NCI-H2029 treated with DMSO at 0.1 percent for 48 hours (cell line): ENCODE measurements around the gene TTLL8.
A peak's percentile ranks its signal among the peaks of the same experiment; 100 is the strongest.

Source experiments
- DNase-seq: peaks from one replicate; lab custom pipeline; 2025; lab: John Stamatoyannopoulos, UW

TTLL8 gene

DNA sequence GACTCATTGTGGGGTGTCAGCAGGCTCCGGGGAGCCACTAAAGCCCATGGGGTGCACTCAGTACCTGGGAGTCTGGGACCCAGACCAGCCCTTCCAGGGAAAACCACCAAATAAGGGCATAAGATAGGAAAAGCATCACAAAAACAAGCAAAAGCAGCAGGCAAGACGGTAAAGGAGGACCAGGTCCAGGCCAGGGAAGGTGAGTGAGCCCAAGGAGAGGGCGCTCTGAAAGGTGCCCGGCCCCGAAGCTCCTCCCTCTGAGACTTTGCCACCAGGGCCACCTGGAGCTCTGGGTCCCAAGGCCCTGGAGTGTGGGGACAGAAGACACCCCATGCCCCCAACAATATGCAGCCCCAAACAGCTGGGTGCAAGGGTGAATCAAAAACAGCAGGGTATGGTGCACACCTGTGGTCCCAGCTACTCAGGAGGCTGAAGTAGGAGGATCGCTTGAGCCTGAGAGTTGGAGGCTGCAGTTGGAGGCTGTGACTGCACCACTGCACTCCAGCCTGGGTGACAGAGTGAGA is 40.3 kb downstream of the TTLL8 start:
- no peak for DNase-seq

DNA sequence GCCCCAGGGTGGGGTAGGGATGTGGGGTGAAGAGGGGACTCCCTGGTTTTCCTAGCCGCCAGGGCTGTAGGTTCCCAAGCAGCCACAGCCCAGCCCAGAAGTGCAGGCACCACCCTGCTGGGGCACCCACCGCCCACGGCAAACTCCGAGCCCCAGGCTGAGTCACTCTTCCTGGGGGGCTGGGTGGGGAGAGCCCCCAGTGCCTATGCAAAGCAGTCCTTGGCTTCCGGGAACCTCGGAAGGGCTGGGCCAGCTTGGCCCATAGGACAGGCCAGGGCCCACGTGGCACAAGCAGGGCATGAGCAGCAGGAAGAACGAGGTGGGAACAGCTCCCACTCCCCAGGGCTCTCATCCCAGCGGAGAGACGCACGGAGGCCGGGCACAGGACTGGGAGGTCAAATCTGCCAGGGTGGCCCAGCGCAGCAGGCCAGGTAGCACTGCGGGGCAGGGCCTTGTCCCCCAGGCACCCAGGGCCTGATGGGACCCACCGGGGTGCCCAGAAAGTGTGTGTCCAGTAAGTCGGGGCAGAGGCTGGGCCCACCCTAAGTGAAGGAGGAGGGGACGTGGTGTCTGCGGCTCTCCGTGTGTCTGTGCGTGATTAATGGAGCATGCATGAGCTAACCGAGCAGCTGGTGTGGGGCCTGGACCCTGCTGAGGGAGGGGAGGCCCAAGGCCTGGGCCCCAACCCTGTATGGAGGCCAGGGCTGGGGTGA is 41.0 kb downstream of the TTLL8 start:
- no peak for DNase-seq

DNA sequence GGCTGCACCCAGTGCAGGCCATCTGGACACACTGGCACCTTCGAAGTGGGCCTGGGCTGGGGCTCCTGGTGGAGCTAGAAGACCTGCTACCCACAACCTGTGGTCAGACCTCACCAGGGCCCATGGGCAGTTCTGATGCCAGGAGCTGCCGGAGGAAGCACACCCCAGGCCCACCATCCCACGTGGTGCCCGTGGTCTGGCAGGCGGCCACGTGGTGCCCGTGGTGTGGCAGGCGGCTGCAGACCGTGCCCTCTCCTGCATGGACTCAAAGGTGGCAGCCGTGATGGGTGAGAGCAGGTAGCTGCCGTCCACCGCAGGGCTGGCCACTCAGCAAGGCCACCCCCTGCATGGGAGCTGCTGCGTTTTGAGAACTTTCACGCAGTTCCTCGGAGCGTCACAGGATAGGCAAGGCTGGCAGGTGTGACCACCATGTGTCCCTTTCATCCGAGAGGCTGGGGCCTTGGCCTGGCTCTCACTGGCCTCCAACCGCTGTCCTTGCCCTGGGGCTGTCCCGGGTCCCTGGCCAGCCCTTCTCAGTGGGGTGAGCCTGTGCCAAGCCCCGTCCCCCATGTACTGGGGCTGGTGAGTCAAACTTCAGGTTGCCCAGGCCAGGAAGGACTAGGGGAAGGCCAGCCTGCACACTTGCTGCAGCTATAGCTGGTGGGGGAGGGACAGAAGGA is 41.6 kb downstream of the TTLL8 start:
- no peak for DNase-seq

DNA sequence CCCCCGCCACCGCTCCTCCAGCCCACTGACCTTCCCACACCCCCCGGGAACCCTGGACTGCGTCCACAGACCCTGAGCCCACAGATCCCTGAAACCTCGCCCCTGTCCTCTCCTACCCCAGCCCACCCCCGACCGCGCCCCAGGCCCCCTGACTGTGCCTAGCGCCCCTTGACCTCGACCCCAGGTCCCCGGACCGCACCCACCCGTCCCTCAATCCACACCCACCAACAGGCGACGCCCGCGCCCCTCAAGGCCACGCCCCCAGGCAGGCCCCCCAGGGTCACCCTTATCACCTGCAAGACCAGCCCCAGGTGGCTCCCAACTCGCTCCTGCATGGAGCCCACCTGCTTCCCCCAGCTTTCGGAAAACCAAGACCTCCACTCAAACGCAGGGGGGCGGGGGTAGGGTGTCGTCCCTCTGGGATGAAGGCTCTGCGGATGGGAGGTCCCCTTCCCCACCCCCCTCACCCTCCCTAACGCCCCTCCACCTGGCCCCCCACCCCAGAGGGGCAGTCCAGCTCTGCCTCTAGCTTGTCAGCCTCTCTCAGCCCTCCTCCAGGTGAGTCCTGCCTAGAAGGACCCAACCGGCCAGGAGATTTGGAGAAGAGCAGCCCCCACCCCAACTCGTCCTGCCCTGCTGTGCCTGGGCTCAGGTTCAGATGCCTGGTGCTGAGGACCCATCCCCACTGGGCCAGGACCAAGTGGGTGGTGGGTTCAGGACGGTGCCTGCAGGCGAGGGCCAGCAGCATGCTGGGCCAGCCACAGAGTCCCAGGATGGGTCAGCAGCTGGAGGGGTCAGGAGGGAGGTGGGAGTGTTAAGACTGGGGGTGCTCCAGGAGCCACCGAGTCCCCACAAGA is 42.4 kb downstream of the TTLL8 start:
- DNase-seq, result no peak

DNA sequence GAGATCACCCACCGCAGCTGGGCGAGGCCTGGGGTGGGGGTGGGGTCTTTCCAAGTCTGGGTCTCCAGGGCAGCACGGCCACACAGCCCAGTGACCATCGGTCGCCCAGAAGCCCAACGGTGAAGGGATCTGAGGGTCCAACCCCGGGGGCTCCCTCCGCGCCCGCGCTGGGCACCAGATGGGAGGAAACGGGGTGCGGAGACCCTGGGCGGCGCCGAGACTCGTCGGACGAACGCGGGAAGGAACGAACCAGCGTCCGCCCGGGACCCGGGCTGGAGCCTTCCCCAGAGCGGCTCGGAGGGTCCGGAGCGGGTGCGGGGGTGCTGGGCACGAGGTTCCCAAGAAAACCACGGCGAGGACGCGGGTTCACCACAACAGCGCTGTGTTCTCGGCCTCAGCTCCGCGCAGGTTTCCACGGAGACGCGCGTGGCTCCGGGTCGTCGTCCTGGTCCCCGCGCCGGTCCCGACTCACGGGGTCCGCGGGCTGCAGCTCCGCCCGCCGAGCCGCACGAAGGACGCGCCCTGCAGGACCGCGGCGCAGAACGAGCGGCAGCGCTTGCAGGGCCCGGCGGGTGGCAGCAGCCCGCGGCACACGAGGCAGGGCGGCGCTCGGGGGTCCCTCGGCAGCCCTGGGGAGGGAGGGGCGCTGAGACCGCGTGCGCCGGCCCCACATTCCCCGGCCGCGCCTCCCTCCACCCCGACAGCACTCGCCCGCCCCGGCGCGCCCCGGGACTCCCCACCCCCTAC is 43.3 kb downstream of the TTLL8 start:
- no peak for DNase-seq

DNA sequence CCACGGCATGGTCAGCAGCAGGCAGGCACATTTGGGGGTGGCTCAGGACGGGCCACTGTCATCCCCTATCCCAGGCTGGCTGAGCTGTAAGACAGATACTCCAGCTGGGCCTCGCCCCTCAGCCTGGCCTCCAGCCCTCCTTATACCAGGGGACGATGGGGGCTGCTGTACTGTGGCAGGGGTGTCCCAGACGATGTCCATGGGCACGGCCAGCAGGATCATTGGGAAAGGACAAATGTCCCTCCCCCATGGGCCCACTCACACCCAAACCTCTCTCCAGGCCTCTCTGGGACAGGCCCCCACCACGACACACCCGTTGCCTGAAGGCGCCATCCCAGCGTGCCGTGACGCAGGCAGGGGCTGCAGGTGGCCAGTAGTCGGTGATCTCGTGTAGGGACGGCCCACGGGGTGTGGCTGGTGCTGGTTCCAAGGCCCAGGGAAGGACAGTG is 44.0 kb downstream of the TTLL8 start:
- DNase-seq, result no peak

DNA sequence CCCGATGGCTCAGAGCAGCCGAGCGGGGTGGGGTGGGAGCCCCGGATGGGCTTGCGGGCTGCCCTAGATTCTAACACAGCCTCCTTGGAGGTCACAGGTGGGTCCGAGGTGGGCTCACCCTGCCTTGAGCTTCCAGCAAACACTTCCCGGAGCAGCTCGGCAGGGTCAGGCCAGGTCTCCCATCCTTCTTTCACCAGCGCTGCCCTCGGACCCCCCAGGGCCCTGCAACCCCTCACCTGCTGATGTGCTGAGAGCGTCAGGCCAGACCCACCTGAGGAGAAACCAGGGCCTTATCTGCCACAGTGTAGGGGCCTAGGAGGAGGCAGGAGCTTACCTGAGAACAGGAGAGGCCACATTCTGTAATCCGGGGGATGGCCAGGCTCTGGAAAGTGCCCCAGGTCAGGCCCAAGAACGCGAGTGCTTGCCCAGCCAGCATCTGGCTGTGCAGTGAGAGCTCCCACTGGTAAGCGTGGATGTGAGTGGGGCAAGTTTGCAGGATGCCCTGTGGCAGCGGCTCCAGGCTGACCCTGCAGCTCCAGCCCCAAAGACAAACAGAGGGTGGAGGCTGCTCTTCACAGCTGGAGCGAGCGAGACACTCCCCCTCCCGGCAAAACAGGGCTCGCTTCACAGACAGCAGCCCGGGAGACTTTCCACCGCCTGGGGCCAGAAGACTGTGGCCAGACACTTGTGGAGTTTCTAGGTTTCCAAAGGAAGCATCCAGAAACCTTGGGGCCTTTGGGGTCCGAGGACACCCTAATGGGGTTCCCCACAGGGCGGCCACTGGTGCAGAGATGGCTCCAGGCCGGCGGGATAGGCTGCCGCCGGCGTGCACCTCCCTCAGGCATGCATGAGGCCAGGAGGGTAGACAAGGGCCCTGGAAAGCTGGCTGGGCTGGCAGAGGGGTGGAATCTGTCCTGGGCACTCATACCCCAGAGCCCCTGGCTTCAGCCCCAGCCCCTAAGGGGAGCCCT is 45.6 kb downstream of the TTLL8 start, which contains the start of gene IL17REL:
Gene IL17REL (minus strand): TSS at position 555 of the 971 bp plus-strand sequence. CDS start 119 bp downstream, at position 436.
- DNase-seq, result no peak

DNA sequence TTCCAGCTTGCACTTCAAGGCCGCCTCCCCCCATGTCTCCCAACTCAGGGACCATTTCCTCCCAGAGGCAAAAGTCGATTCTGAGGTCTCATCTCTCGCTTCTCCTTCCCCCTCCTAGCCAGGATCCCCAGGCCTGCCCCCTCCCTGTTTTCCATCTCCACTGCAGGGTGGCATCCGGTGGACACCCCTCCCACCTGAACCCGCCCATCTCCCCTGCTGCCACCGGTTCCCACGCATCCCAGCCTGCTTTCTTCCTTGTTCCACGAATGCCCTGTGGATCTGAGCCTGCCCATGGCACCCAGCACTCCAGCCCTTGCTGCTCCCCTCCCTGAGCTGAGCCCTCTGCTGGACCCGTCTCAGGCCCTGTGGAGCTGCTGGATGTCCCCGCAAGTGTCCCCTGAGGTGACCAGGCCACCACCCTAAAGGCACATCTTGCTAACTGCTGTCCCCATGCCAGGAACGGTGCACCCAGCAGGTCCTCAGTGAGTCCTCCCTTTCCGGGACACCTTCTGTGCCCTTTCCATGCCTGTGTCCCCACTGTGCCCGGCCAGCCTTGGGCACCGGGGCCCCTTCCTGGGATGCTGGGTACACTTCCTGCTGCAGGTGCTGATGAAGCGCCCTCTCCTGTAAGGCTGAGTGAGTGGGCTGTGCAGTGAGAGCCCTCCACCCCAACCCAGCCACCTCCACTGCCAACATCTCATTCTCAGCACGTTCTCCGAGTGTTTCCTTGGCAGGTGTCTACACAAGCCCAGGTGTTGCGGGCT is 46.5 kb downstream of the TTLL8 start:
- DNase-seq, result peak; percentile 41

DNA sequence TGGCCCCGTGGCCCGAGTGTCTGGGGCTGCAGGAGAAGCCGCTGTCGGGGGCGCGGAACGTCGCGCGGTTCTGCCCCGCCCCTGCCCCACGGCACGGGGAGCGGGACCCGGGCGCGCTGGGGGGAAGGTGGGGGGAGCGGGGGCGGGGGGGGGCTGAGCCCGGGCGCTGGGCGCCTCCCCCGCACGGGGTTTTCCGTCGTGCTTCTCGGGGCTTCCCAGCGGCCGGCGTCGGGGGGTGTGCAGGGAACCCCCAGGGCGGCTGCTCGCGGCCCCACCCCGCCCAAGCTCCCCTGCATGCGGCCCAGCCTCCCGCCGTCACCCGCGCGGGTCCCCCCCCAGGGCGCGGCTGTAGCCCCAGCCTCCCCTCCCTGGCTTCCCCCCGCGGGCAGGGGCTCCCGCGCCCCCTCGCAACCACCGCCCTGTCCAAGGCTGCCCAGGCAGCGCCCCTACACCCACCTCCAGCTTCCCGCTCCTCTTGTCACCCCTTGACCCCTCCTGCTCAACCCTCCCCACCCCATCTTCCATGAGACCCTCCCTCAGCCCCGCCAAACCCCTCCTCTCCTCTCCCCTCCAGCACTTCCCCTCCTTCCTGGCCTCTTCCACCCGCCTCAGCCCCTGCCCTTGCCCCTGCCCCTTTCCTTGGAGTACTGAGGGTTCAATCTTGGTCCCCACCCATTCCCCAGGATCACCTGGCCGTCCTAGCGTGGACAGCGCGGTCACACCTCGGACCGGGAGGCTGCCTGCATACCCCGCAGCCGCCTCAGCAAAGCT is 47.2 kb downstream of the TTLL8 start:
- DNase-seq, result no peak

DNA sequence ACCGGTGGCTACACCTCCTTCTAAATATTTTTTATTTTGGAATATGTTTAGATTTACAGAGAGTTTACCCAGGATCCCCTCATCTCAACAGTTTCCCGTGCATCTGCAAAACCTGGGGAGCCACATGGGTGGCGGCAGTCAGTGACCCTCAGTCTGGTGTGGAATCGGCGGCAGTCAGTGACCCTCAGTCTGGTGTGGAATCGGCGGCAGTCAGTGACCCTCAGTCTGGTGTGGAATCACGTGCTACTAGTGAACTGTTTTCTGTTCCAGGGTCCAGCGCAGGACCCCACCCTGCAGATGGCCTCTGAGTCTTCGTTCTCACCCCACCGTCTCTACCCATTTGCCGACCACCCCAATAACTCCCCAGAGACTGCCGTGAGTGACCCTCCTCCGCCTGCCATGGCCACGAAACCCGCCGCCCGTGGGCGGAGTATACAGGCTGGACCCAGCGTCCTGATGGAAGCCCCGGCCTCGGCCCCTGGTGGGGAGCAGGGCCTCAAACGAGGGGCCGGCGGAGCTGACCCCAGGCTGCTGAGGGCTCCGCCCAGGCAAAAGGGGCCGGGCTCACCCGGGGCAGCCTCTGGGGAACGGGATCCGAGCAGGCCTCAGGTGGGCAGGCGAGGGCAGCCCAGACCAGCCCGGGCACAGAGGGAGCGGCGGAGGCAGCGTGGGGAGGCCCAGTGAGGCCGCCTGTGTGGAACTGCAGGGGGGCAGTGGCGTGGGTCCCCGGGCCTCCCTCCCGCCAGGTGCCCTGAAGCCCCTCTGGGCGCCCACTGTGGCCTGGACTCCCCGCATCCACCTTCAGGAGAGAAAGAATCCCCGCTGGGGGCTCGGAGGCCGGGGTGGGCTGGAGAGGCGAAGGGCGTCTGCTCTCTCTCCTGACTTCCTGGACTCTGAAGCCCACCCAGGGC is 48.1 kb downstream of the TTLL8 start:
- DNase-seq, result no peak

DNA sequence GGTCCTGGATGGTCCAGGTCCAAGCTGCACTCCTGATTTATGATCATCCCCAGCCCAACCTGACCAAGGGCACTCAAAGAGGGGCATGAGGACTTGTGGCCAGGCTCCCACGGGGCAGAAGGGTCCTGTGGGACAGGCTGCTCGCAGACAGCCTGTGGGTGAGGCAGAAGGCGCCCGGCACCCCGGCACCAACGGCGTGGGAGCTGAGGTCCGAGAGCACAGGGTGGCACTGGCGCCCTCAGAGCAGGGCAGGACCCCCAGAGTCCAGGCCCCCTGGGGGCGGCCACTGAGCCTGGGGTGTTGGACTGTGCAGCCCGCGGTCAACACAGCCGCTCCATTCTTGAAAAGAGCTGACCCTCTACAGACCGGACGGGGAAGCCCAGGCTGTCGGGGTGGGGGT is 48.8 kb downstream of the TTLL8 start:
- no peak for DNase-seq

DNA sequence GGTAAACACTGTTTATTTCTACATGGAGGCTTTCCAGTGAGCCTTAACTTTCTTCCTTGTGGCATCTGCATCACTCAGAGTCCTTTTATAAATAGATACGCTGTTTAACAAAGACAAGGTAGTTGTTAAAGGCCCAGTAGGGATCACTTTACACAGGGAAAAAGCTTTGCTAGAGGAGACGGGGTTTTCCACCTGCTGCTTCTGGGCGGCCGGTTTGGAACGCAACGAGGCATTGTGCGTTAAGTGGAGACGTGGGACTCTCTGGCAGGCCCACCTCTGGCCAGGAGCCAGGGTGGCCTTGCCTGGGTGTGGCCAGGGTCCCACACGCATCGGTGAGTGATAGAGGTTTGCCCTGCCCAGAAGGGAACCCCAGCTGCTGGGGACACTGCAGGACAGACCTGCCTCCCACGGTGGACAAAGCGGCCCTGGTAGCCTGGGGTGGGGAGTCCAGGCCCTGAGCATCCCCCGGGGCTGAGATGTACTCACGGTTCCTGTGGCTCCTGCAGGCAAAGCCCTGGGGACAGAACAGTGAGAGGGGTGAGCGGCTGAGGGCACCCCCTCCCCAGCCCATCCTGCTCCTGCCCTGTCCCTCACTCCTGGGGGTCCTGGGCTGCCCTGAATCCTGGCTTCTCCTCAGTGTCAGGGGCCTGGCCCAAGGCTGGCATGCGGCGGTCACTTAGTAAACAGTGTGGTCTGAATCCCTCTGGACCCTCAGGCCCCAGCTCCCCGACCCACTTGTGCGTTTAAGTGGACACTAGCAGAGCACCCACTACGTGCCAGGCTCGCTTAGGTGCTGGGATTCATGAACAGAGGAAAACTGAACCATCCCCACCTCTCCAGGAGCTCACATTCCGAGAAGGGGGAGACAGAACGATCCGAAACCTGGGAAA is 49.7 kb downstream of the TTLL8 start:
- DNase-seq, result peak; percentile 63

DNA sequence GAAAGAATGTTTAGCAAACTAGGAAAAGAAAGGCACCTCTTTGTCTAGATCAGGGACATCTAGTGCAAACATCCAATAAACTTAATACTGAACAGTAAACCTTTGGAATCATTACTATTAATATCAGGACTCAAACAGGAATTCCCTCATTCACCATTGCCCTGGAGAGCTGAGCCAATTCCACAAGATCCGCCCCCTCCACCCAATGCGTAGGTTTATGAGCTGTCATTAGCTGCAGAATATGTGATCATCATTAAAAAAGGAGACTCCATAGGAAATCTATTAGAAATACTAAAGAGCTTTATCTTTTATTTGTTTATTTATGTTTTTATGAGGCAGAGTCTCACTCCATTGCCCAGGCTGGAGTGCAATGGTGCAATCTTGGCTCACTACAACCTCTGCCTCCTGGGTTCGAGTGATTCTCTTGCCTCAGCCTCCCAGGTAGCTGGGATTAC is 51.0 kb downstream of the TTLL8 start:
- no peak for DNase-seq

DNA sequence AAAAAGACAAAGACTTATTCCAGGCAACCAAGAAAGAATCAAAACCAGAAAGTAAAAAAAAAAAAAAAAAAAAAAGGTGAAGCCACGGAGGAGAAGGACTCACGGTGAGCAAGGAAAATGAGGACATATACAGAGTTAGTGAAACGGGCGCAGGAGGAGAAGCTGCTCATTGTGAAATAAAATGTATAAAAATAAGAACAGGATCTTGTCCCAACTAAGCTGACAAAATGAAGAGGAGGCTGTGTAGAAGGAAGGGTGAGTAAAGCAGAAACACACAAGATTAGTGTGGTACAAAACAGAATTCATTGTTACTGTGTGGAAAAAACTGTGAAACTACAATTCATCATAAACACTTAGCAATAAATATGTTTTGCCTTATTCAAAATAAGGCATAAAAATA is 53.2 kb downstream of the TTLL8 start:
- no peak for DNase-seq

DNA sequence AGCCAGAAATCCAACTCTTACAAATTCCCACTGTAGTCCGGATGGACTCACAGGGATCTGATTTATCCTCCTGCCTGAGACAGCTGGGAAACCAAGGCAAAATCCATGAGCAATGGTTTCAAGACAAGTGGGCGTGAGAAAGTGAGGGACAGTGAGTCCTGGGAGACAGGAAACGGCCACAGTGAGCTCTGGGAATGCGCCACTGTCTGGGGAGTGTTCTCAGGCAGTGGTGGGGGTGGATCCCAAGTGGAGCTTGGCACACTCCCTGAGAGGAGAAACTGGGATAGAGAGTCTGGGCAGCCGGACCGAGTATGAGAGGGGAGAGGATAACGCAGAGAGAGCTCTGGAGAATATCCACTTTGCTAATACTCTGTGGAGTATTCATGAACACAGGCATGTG is 55.3 kb downstream of the TTLL8 start:
- no peak for DNase-seq

DNA sequence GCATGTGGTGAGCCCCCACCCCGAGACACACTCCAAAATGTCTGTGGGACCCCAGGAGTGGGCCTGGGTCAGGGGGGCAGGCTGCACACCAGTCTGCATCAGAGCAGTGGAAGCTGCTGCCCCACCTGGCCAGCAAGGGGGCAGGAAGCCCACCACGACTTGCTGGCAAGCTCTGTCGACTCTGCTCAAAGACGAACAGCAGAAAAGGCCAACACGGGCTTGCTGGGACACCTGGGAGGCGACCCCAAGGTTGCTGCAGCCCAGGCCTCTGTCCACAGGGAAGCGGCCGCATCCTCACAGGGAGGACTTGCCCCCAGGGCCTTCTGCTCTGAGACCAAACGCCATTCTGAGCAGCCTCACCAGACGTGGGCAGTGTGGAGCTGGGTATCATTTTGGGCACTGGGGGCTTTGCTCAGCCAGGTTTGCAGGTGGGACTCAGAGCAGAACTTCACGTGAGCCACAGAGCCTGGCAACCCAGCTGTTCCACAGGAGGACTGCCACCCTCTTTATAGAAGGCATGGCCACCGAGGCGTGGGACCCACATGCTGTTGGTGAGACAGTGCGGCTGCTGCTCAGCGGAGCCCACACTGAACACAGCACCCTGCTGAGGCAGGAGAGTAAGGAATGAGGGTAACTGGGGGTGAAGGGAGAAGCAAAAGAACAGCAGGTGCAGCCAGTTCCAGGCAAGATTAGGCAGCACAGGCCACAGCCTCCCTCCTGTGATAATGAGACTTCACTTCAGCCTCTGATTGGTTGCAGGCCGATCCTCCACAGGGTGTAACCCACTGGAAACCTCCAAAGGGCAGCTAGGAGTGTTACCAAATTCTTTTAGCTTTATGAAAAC is 56.5 kb downstream of the TTLL8 start:
- DNase-seq, result no peak
